ENCODE results near the gene BBS9.

BBS9 gene

DNA sequence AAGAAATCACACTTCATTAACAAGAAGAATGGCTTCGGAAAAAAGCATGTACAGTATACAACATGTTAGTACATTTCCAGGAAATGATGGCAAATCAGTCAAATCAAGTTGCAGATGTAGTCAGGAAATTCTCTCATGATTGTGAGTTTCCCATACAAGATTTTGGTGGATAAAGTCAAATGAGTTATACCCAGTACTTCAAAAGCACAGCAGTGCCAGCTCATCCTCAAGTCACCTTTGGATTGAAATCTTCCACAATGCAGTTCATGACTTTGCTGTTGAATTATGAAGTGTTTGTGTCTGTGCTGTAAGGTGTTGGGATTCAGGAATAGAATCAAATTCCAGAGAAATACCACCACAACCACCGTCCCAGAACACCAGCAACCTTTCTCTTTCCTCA is 474.7 kb downstream of the BBS9 start:
- no peak for DNase-seq (ENCODE audit: low read depth)

DNA sequence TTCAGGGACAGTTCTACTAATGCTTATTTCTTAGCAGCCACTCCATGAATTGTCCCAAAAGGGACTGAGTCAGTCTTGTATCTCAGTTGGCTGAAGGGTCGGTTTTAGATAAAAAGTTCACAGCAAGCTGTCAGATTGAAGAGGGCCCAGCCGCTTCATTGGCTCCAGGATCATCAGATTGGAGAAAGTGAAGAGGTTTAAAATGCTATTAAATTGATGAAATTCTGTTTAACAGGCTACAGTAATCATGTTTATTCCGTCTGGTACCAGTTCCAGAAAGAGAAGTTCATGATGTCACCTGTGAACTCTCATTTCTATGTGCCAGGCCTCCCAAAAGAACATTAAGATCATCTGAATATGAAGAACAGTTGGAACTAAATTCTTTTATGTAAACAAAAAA is 481.6 kb downstream of the BBS9 start:
- DNase-seq (ENCODE audit: low read depth), result no peak

GRCh38 chr7:33612442-33612841 is 483.1 kb downstream of the BBS9 start:
- DNase-seq (ENCODE audit: low read depth), result no peak

- DNase-seq (ENCODE audit: low read depth), result no peak
Measured at GRCh38 chr7:33614357-33615117, 485.2 kb downstream of the BBS9 start.

- DNase-seq (ENCODE audit: low read depth), result peak; percentile 25
Measured at GRCh38 chr7:33616752-33617151, 487.4 kb downstream of the BBS9 start.

GRCh38 chr7:33619264-33619663 is 489.9 kb downstream of the BBS9 start:
- no peak for DNase-seq (ENCODE audit: low read depth)

DNA sequence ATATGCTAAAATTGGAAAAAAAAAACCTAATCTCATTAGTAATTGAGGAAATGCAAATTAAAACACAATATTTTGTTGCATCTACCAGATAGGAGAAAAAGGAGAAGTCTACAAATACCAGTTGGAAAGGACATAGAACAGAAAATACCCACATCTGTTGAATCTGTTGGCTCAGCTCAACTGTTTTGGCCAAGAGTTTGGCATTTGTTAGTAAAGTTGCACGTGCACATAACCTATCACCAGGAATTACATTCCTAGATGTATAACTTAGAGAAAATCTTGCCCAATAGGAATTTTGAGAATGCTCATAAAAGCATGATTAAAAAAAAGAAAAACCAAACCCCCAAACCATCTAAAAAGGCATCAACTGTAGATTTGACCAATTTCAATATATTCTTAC is 493.9 kb downstream of the BBS9 start:
- DNase-seq (ENCODE audit: low read depth), result peak; percentile 3

DNA sequence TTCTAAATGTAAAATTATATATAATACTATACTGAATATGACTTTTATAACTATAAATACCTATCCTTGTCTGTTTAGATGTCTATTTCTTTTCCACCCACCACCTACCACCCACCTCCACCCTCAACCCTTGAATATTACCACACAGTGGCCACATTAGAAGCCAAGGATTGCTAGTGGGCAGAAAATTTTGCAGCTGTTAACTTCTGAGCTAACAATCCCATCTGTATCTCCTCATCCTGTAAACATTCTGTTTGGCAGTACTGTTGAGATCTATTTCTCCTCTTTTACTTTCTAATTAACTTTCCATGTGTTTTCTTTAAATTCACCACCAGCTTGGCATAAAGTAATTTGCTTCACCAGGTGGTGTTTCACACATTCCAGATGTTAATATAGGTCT is 494.9 kb downstream of the BBS9 start:
- no peak for DNase-seq (ENCODE audit: low read depth)

DNA sequence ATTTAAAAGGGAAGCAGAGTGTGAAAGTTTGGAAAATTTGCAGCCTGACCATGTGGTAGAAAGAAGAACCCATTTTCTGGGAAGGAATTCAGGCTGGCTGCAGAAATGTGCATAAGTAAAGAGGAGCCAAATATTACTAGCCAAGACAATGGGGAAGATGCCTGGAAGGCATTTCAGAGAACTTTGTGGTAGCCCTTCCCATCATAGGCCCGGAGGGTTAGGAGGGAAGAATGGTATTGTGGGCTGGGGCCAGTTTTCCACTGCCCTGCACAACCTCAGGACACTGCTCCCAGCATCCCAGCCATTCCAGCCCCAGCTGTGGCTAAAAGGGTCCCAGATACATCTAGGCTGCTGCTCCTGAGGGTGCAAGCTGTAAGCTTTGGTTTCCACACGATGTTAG is 497.5 kb downstream of the BBS9 start:
- DNase-seq (ENCODE audit: low read depth), result no peak

DNA sequence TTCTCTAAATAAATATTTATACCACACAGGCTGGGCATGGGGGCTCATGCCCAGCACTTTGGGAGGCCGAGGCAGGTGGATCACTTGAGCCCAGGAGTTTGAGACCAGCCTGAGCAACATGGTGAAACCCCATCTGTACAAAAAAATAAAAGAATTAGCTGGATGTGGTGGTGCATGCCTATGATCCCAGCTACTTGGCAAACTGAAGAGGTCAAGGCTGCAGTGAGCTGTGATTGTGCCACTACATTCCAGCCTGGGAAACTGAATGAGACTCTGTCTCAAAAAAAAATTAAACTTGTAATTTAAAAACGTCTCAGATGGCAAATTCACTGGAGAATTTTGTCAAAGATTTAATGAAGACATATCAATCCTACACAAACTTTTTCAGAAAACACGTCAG is 498.4 kb downstream of the BBS9 start:
- DNase-seq (ENCODE audit: low read depth), result no peak

GRCh38 chr7:33628894-33629293 is 499.5 kb downstream of the BBS9 start:
- no peak for DNase-seq (ENCODE audit: low read depth)

- DNase-seq (ENCODE audit: low read depth), result no peak
Measured at GRCh38 chr7:33630359-33630758, 501.0 kb downstream of the BBS9 start.

DNA sequence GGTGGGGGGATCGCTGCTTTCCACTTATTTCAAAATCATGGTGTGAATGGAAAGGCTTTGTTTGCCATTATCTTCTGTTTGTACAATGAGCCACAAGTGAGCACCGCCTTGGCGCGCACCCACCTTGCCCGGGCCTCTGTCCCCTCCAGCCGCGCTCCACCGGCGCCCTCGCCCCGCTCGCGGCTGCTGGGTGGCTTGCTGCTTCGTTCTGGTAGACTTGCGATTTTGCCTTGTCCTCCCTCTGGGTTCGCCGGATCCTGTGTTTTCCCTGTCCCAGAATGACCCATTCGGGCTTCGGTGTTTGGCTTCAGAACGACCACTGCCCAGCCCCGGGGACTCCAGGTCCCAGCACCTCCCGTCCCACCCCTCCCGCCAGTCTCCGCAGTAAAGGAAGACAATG is 503.0 kb downstream of the BBS9 start:
- DNase-seq (ENCODE audit: low read depth), result no peak

DNA sequence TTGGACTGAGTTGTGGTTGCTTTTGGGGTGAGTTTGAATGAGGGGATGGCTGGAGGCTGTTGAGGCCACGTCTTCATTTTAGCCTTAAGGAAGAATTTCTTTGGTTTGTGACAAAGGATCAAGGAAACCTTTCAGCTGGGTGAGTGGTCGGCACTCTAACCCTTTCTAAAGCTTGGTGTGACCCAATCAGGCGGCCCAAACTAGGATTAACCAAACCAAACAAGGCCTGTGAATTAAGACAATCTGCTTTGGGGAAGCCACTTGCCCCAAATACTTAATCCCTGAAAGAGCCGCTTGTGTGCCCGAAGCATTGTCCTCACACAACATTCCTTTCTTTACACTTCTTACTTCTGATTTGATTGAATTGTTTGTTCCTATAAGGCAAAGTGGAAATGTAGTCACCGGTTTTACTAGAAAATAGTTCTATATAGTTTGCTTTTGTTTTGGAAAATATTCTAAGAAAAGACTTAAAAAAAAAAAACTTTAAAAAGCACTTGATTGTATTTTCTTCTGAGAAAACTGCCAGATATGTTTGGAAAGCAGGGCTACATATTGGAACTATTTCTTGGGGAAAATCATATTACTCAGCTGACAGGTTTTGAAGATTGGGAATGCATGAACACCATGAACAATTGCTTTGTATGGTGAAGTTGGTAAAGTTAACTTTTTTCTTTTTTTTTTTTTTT is 503.6 kb downstream of the BBS9 start:
- no peak for DNase-seq (ENCODE audit: low read depth)

GRCh38 chr7:33634606-33635005 is 505.2 kb downstream of the BBS9 start:
- no peak for DNase-seq (ENCODE audit: low read depth)

- DNase-seq (ENCODE audit: low read depth), result no peak
Measured at GRCh38 chr7:33636359-33636758, 507.0 kb downstream of the BBS9 start.

DNA sequence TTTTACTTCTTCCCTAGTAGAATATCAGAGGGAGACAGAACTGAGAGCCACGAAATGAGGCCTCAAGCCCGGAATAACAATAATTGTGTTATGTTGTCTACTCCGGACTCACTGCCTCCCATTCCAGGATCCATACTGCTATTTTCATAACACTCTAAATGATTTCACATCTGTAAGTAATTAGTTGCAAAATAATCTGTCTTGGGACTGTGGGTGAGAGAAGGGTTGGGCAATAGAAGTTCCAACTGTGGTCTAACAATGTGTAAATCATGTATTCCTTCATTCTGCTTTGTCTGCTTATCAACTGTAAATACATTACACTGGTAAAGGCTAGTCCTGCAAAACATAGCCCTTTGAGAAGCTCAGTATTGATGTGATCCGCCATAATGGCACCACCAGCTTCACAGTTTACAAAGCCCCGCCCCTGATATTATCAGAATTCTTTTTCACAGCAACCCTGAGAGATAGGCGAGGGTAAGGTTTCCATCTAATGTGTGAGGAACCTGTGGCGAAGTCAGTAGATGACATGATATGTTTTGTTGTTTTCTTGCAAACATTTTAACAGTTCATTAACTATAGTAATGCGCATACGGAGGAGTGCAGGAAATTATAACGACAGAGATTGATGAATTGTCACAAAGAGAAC is 510.3 kb downstream of the BBS9 start:
- peak; percentile 25 for DNase-seq (ENCODE audit: low read depth)

DNA sequence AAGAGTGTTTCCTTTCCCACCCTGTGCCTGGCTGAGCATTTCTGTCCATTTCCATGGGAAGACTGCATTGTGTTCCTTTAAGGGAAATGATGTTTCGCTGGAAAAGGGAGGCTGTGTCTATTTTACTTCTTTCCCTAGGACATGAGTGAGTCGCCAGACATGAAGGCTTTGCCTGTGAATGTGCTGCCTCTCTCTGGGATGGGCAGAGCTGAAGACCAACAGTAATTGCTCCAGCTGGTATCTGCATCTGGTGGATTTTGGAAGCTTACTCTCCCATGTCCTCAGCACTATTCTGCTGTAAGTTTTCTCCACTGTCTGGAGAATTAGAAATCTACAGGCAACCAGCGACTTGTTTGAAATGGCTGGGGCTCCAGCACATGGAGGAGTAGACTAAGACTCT is 511.4 kb downstream of the BBS9 start:
- no peak for DNase-seq (ENCODE audit: low read depth)

GRCh38 chr7:33642312-33642711 is 512.9 kb downstream of the BBS9 start:
- DNase-seq (ENCODE audit: low read depth), result no peak

DNA sequence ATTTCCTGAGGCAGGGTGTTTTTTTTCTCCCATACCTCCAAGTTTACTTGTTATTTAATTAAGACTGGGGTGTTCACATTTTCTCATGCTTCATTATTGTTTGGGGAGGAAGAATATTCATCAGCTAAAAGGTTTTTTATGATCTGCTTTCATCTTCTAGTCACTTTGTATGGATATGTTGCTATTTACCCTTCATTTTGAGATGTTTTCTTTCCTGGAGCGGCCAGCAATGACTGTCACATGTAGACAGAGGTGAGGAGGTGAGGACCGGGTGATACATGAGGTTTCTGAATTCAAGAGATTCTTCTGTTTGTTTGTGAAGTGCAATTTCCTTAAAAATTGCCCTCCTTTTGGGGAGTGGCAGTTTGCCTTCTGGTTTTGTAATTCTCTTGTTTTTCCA is 514.2 kb downstream of the BBS9 start:
- DNase-seq (ENCODE audit: low read depth), result no peak

DNA sequence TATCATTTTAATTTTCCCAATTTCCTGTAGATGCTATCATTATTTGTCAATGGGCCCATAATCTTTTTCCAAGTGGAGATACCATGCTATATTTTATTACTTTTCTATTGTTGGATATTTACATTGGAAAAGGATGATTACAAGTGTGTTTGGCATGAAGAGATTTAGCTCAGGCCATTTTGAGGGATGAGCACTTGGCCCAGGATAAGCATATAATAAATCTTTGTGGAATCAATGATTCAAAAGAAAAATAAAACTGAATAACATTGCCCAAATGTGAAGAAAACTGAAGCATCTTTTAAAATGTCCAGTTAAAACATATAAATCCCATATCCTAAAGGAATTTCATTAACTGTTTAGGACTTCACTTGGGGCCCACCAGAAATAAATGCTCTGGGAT is 515.1 kb downstream of the BBS9 start:
- no peak for DNase-seq (ENCODE audit: low read depth)

DNA sequence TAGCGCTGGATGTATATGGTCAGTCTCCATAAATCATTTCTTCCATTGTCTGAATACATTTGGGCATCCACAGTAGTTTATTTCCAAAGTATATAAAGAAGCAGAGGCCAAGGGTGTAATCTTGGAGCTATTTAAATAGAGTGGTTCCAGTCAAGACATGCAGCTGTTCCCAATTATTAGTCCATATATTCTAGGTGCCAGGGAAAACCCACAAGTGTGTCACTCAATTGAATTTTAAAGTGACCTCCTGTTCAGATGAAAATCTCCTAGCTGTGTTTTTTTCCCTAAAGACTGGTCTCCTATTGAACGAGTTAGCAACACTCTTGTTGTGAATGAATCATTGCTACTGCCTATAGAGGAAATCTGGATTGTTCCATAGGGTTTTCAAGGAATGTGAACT is 515.7 kb downstream of the BBS9 start:
- no peak for DNase-seq (ENCODE audit: low read depth)

GRCh38 chr7:33646166-33646565 is 516.8 kb downstream of the BBS9 start:
- DNase-seq (ENCODE audit: low read depth), result no peak

All from amniotic epithelial cell (primary cell).